Neutrophil (primary cell): ENCODE measurements around the gene SCGN.

ENCODE experiments used
- H3K27ac ChIP-seq: fragments of 200-600 bp; sonication (generic); 2 replicates; pipeline ENCODE4 v1.5.1; 2016; ENCODE audit warnings: mild to moderate bottlenecking, moderate library complexity
- H3K27me3 ChIP-seq: fragments of 200-600 bp; sonication (generic); 2 replicates; pipeline ENCODE4 v1.6.0; 2016; ENCODE audit warnings: mild to moderate bottlenecking
- H3K36me3 ChIP-seq: fragments of 200-600 bp; sonication (generic); 2 replicates; pipeline ENCODE4 v1.5.1; 2017
- H3K4me1 ChIP-seq, 2 experiments: fragments of 200-600 bp in 1 of 2; sonication (generic) in 1 of 2; 1 replicate in 1 of 2; 2 replicates in 1 of 2; pipeline versions ENCODE4 v1.5.1 to v1.6.1; 2013 to 2016; ENCODE audit warnings: low read depth in 1 of 2, low read length in 1 of 2, mild to moderate bottlenecking in 1 of 2, moderate library complexity in 1 of 2; ENCODE audit not compliant: control insufficient read depth in 1 of 2, insufficient read depth in 1 of 2
- H3K4me3 ChIP-seq, 2 experiments: fragments of 200-600 bp in 1 of 2; sonication (generic) in 1 of 2; 1 replicate in 1 of 2; 2 replicates in 1 of 2; pipeline ENCODE4 v1.5.1; 2013 to 2016; ENCODE audit warnings: low read depth in 1 of 2, low read length in 1 of 2, mild to moderate bottlenecking in 1 of 2, moderate library complexity in 1 of 2
- H3K9me3 ChIP-seq: fragments of 200-600 bp; sonication (generic); 2 replicates; pipeline ENCODE4 v1.5.1; 2016
- TF ChIP-seq, protein P1 (sequence below): fragments of 200-600 bp; sonication (generic); IDR thresholded peaks from 2 replicates; pipeline ENCODE4 v1.5.1; 2016; ENCODE audit warnings: antibody characterized with exemption

The SCGN gene, protein sequence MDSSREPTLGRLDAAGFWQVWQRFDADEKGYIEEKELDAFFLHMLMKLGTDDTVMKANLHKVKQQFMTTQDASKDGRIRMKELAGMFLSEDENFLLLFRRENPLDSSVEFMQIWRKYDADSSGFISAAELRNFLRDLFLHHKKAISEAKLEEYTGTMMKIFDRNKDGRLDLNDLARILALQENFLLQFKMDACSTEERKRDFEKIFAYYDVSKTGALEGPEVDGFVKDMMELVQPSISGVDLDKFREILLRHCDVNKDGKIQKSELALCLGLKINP

DNA sequence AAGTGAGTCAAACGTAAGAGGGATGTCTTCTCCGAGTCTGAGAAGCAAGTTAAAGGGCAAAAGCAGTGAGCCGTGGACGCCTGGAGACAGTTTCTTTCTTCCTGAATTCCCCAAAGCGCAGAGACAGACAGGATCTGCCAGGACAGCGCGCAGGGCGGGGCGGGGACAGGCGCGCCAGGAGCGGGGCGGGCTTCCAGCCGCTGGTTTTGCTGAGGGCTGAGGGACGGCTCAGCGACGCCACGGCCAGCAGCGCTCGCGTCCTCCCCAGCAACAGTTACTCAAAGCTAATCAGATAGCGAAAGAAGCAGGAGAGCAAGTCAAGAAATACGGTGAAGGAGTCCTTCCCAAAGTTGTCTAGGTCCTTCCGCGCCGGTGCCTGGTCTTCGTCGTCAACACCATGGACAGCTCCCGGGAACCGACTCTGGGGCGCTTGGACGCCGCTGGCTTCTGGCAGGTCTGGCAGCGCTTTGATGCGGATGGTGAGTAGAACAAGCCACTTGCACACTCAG is at the start of gene SCGN:
TSS of gene SCGN (plus strand) at position 209 of the 509 bp plus-strand sequence. CDS start at position 398, 189 bp downstream.
- Histone ChIP-seq H3K27me3 (peaks cover 86% of the 10 kb centered on the region), H3K4me1 (no peaks in the 10 kb centered on the region), H3K27ac (no peak within 1 kb of the TSS), H3K9me3 (no peaks in the 10 kb centered on the region), H3K36me3 (no peaks in the 10 kb centered on the region), H3K4me3 (no peak within 1 kb of the TSS)
- TF ChIP-seq, protein P1, sequence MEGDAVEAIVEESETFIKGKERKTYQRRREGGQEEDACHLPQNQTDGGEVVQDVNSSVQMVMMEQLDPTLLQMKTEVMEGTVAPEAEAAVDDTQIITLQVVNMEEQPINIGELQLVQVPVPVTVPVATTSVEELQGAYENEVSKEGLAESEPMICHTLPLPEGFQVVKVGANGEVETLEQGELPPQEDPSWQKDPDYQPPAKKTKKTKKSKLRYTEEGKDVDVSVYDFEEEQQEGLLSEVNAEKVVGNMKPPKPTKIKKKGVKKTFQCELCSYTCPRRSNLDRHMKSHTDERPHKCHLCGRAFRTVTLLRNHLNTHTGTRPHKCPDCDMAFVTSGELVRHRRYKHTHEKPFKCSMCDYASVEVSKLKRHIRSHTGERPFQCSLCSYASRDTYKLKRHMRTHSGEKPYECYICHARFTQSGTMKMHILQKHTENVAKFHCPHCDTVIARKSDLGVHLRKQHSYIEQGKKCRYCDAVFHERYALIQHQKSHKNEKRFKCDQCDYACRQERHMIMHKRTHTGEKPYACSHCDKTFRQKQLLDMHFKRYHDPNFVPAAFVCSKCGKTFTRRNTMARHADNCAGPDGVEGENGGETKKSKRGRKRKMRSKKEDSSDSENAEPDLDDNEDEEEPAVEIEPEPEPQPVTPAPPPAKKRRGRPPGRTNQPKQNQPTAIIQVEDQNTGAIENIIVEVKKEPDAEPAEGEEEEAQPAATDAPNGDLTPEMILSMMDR = no peak

DNA sequence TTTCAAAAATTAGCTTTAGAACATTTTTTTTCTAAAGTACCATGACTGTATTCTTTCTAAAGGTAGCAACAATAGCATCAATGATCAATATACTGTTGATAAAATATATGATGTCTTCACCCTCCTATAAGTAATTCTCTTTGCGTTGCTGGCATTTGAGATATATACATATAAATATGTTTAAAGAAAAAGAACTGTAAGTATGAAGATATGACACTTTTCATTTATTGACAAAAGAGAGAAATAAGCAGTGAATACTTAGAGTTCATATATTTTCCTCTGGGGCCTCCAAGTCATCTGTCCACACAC is 49.4 kb upstream of the SCGN start:
- H3K4me1 ChIP-seq = no peaks in the 10 kb centered on the region
- no peaks in the 10 kb centered on the region for H3K27me3 ChIP-seq
- no peaks in the 10 kb centered on the region for H3K36me3 ChIP-seq
- no peaks in the 10 kb centered on the region for H3K9me3 ChIP-seq
- no peak overlapping the region for H3K27ac ChIP-seq
- TF ChIP-seq, protein P1 = no peak
- H3K4me3 ChIP-seq = no peak overlapping the region

DNA sequence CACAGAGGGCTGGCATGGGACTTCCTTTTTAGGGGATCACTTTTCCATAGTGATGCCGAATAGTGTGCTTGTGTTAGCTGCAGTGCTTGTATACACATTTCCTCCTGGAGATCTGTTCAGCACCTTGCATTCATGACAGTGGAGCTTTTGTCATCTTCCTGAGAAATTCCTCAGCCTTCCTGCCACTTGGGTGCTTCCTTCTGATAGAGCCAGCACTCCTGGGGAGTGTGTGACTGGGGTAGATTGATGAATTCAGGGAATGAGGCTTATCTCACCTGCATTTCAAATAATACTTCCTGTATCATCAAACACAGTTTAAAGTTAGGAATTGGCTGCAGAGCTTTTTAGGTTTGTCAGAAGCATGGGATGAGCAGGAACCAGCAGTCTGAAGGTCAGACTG is 48.8 kb upstream of the SCGN start:
- no peaks in the 10 kb centered on the region for H3K4me1 ChIP-seq
- no peaks in the 10 kb centered on the region for H3K9me3 ChIP-seq
- H3K27ac ChIP-seq = no peak overlapping the region
- H3K27me3 ChIP-seq = no peaks in the 10 kb centered on the region
- H3K4me3 ChIP-seq = no peak overlapping the region
- H3K36me3 ChIP-seq = no peaks in the 10 kb centered on the region
- TF ChIP-seq, protein P1 = no peak

DNA sequence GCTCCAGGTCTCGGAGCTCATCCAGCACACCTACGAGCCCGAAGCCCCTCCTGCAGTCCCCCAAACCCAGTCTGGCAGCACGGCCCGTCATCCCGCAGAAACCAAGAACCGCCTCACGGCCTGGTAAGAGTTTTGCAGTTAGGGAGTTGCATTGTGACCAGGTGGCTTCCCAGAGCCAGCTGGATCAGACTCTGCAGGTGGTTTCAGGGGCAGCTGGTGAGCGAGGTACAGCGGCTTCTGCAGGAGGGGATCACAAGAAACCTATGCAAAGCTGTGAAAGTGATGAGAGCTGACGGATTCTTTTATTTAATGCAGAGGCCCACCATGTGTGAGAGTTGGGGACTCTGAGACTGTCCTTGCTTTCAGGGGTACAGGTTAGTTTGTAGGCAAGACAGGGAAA is 45.9 kb upstream of the SCGN start:
- Histone ChIP-seq H3K4me3 (no peak overlapping the region), H3K4me1 (no peaks in the 10 kb centered on the region), H3K27ac (no peak overlapping the region), H3K27me3 (no peaks in the 10 kb centered on the region), H3K36me3 (no peaks in the 10 kb centered on the region), H3K9me3 (no peaks in the 10 kb centered on the region)
- TF ChIP-seq, protein P1 = no peak

DNA sequence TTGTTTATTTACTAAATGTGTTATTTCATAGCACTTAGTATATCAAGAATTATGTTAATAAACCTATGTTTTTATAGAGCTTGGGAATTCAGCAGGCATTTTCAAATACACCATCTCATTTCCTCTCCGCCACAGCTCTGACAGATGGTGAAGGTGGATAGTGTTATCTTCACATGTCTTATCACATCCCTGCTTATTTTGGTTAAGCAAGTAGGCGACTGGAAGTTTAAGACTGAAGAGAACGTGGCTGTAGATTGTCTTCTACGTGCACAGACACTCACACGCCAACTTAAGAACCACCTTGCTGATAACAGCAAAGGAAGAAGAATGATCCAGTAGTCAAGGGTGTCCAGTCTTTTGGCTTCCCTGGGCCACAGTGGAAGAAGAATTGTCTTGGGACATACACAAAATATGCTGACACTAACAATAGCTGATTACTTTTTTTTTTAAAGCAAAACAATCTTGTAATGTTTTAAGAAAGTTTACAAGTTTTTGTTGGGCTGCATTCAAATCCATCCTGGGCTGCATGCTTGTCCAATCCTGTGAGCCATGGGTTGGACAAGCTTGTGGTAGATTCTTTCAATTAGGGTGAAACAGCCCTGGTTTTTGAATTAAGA is 43.3 kb upstream of the SCGN start:
- Histone ChIP-seq H3K4me3 (no peak overlapping the region), H3K36me3 (no peaks in the 10 kb centered on the region), H3K27me3 (no peaks in the 10 kb centered on the region), H3K9me3 (no peaks in the 10 kb centered on the region), H3K27ac (no peak overlapping the region), H3K4me1 (no peaks in the 10 kb centered on the region)
- TF ChIP-seq, protein P1 = no peak
